HG02943 (cell line): Measurements from ENCODE around the gene ZNF592.

Source experiments
- ATAC-seq: cut with Tn5 transposase; IDR thresholded peaks from one replicate; pipeline ENCODE4 v1.9.1; 2021; ENCODE audit warnings: mild to moderate bottlenecking, low read depth, moderate library complexity; ENCODE audit not compliant: unreplicated experiment

ZNF592 gene

DNA sequence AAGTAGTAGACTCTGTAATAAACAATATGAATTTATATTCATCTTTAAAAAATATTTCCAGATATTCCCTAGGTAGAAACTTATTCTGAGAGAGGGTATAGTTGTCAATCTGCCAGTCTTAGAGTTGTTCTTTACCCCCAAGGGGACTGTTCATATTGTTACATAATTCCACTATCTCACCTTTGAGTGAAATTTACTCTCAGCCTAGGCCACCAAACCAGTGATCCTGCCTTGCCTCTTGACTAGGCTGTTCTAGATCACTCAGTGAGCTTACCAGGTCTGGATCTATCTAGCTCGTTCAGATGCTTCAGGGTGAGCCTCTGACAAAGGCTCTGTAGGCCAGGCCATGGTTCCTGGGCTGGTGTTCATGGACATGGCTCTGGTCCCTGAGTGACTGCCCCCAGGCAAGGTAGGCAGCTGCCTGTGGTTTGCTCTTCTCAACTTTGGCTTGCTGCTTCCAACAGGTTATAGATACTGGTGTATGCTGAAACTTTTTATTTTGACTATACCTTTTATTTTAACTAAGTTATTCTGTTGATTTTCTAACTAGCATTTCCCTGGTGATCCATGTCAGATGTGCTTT is 27.6 kb downstream of the ZNF592 start:
- no peak for ATAC-seq

DNA sequence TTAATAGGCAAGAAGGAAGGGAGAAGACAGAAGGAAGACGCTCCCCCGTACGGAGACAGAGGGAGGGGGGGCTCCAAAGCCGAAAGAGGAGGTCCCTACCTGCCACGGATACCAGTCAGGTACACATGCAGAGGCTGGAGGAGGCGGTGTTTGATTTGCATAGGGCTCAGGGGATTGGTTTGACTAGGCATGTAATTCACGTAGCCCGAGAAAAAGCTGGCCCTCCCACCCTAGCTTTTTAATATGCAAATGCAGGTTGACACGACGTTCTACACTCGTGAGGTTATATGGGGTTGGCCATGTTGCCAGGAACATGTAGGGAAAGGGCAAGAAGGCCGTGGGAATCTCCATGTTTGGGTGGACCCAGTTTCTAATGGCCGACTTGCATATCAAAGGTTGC is 29.8 kb downstream of the ZNF592 start:
- no peak for ATAC-seq

DNA sequence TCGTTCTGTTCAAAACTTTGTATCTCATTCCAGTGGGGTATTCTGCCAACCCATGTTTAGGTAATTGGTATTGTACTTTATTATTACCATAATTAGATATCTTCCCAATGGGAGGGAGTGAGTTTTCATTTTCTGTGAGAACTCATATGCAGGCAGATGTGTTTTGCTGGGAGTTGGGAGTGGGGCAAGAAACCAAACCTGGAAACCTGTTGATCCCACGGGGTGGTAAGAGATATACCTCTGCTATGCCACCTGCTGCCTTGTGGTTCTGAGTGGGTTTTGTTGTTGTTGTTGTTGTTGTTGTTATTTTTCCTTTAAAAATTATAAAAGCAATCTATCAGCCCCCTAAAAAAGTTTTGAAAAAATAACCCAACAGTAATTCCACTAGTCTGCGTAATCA is 32.1 kb downstream of the ZNF592 start:
- no peak for ATAC-seq

DNA sequence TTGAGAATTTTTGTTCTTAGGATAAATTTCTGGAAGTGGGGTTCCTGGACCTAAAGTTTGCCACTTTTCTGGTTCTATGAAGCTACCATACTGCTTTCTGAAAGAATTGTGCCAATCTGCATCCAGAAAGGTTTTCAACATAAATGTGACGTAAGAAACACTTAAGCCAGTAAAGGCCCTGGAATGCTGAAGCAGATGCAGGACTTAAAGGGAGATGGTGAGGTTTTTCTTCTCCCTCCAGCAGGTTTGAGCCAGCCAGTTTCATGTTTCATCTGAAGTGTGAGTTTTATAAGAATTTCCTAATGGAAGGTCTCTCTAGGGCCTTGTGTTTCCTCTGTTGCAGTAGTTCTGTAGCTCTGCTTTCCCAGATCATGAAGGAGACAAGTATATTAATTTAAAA is 33.1 kb downstream of the ZNF592 start:
- no peak for ATAC-seq

DNA sequence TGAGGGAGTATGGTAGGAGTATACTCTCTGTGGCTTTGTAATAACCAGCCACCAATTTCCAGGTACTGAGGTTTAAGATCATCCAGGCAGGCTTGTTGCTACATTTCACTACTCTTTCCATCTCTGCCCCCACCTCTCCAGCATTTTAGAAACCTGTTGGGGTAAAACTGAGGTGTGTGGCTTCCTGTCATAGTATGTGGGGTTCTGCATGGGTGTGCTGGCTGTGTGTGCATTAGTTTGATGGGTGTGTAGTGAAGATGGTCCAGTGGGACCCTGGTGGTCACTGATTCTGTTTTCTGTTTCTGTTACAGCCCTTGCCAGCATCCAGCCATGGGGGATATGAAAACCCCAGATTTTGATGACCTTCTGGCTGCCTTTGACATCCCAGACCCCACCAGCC is 34.0 kb downstream of the ZNF592 start:
- ATAC-seq = no peak

DNA sequence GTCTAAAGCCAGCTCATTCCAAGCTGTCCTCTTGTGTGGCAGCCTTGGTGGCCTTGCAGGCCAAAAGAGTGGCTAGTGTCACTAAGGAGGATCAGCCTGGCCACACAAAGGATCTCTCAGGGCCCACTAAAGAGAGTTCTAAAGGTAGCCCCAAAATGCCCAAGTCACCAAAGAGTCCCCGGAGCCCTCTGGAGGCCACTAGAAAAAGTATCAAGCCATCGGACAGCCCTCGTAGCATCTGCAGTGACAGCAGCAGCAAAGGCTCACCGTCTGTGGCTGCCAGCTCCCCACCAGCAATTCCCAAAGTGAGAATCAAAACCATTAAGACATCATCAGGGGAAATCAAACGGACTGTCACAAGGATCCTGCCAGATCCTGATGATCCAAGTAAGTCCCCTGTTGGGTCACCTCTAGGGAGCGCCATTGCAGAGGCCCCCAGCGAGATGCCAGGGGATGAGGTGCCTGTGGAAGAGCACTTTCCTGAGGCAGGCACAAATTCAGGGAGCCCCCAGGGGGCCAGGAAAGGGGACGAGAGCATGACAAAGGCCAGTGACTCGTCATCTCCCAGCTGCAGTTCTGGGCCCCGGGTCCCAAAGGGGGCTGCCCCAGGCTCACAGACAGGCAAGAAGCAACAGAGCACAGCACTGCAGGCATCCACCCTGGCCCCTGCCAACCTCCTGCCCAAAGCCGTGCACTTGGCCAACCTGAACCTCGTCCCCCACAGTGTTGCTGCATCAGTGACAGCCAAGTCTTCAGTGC is 35.3 kb downstream of the ZNF592 start:
- no peak for ATAC-seq

DNA sequence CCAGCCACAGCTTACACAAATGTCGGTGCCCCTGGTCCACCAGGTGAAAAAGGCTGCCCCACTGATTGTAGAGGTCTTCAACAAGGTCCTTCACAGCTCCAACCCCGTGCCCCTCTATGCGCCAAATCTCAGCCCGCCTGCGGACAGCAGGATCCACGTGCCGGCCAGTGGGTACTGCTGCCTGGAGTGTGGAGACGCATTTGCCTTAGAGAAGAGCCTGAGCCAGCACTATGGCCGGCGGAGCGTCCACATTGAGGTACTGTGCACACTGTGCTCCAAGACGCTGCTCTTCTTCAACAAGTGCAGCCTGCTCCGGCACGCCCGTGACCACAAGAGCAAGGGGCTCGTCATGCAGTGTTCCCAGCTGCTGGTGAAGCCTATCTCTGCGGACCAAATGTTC is 35.9 kb downstream of the ZNF592 start:
- ATAC-seq = no peak

DNA sequence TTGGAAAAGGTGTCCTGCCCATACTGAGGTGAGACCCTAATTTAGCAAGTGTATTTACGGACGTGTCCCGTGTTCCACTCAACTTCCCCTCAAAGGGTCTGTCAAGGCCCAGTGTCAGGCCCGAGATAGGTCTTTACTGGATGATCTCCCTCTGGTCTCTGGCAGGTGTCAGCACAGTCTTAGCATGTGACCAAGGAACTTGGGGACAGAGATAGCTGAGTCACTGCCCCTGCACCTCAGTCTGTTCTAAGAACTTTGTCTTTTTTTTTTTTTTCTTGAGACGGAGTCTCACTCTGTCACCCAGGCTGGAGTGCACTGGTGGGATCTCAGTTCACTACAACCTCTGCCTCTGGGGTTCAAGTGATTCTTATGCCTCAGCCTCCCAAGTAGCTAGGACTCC is 36.7 kb downstream of the ZNF592 start:
- no peak for ATAC-seq

DNA sequence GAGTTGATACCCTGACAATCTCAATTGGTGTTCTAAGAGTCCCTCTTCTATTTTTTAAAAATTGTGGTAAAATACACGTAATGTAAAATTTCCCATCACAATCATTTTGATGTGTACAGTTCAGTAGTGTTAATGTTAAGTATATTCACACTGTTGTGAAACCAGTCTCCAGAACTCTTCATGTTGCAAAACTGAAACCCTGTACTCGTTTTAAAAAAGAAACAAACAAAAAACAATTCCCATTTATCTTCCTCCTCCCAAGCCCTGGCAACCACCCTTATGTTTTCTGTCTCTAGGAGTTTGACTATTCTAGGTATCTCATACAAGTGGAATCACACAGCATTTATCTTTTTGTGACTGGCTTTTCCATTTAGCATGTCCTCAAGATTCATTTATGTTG is 40.1 kb downstream of the ZNF592 start:
- ATAC-seq = no peak

DNA sequence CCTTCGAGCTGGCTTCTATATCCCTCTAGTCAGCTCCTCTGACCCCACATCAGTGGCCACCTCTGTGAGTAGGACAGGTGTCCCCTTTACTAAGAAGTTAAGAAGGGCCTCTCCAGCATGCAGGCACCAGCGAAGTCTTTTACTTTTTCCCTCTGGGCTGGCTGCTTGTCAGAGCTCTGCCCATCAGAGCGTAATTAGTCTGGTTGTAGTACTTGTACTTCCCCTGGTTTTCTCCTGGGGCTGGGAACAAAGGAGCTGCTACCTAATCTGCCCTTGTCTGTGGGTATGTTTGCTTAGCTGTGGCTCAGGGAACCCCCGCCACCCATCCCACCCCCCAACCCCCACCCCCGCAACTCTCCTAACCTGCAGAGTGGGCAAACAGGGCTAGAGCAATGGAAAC is 41.4 kb downstream of the ZNF592 start:
- ATAC-seq = no peak

DNA sequence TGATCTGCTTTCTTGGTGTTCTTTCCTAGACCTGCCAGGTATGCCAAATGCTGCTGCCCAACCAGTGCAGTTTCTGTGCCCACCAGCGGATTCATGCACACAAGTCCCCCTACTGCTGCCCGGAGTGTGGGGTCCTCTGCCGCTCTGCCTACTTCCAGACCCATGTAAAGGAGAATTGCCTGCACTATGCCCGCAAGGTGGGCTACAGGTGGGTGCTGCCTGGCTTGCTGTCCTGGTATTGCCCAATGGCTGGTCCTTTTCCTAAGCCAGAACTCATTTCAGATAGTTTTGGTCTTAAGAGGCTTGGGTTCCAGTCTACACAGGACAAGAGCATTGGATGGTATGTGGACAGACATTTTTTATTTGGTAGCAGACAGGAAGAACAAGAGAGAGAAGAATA is 42.3 kb downstream of the ZNF592 start:
- no peak for ATAC-seq

DNA sequence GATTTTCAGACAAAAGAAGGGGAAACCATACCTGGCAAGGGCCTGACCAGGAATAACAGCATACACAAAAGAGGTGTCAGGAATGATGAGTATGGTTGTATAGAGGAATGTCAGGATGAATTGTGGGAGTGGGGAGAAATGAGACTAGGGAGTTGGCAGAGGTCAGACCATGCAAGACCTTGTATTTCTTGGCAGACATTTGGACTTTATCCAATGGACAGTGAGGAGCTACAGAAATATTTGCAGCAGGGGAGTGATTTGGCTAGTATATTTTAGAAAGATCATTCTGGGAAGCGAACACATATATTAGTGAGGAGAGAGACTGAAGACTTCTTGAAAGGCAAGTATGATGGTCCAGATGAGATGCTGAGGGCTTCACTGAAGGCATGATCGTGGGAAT is 43.4 kb downstream of the ZNF592 start:
- no peak for ATAC-seq

DNA sequence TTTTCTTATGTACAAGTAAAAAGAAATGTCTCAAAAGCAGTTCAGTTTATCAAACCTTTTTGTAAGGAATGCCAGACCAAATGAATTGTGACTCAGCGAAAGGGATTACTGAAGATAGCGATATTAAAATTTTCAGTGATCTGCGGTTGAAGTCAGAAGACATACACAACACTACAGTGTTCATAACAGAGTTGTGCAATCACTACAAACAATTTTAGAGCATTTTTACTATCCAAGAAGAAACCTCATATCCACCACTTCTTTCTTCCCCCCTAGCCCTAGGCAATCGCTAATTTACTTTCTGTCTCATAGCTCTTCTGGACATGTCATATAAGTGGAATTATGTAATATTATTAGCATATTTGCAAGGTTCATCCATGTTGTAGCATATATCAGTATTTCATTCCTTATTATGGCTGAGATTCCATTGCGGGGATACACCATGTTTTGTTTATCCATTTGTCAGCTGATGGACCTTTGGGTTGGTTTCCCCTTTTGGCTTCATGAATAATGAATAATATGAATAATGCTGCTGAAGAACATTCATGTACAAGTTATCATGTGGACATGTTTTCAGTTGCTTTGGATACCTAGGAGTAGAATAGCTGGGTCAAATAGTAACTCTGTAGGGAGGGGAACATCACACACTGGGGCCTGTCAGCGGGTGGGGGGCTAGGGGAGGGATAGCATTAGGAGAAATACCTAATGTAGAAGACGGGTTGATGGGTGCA is 45.2 kb downstream of the ZNF592 start:
- no peak for ATAC-seq

DNA sequence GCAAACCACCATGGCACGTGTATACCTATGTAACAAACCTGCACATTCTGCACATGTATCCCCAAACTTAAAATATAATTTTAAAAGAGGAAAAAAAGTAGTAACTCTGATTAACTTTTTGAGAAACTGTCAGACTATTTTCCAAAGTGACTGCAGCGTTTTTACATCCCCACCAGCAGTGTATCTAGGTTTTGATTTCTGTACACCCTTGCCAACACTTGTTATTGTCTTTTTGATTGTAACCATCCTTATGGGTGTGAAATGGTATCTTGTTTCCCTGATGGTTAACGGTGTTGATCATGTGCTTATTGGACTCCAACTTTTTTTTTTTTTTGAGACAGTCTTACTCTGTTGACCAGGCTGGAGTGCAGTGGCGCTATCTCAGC is 45.8 kb downstream of the ZNF592 start:
- ATAC-seq = no peak

DNA sequence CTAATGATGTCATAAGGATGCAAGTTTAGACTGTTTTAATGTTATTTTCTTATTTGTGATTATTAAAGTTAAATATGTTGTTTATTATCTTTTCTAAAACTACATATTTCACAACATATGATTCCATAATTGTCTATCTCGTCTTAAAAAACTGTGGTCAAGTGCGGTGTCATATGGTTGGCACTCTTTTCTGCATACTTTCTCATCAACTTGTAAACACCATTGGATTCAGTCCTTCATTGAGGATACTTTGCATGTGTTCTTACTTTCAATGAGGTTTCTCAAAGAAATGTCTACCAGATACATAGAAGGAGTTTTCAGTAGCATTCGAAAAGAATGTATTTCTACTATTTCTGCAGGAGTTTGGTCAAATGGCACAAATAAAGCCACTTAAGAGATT is 46.8 kb downstream of the ZNF592 start:
- no peak for ATAC-seq

DNA sequence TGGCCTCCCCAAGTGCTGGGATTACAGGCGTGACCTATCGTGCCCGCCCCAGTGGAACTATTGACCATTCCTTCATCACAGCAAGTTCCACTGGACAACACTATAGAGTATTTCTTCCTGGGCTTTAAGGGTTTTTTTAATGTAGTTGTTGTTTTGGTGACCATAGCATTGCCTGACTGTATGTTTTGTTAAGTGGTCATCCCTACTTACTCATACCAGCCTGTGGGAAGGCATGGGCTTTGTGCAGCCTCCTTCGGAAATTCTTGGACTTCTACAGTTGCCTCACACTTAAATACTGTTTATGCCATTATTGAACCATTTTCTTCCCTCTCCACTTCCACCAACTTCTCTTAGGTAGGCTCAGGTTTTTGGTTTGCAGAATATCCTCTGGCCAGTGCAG is 48.8 kb downstream of the ZNF592 start:
- ATAC-seq = no peak

DNA sequence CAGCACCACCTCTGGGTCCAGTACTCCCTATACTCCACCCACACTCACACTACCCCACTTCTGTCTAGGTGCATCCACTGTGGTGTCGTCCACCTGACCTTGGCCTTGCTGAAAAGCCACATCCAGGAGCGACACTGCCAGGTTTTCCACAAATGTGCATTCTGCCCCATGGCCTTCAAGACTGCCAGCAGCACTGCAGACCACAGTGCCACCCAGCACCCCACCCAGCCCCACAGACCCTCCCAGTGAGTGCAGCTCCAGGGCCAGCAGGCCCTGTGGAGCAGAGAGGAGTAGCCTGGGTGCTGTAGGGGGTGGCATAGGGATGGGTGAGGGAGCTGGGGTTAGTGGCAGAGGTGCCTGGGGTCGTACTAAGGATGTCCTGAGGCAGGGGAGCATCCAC is 49.4 kb downstream of the ZNF592 start:
- ATAC-seq = no peak

DNA sequence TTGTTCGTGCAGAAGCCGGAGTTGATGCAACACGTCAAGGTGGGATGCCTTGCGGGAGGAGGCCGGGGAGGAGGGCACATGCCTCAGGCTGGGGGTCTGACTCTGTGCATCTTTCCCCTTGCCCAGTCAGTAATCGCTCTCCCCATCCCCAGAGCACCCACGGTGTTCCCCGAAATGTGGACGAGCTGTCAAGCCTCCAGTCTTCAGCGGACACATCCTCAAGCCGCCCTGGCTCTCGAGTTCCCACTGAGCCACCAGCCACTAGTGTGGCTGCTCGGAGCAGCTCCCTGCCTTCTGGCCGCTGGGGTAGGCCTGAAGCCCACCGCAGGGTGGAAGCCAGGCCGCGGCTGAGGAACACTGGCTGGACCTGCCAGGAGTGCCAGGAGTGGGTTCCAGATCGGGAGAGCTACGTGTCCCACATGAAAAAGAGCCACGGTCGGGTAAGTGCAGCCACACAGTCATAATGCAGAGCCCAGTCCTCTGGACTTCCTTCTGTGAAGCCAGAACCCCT is 50.1 kb downstream of the ZNF592 start:
- no peak for ATAC-seq

DNA sequence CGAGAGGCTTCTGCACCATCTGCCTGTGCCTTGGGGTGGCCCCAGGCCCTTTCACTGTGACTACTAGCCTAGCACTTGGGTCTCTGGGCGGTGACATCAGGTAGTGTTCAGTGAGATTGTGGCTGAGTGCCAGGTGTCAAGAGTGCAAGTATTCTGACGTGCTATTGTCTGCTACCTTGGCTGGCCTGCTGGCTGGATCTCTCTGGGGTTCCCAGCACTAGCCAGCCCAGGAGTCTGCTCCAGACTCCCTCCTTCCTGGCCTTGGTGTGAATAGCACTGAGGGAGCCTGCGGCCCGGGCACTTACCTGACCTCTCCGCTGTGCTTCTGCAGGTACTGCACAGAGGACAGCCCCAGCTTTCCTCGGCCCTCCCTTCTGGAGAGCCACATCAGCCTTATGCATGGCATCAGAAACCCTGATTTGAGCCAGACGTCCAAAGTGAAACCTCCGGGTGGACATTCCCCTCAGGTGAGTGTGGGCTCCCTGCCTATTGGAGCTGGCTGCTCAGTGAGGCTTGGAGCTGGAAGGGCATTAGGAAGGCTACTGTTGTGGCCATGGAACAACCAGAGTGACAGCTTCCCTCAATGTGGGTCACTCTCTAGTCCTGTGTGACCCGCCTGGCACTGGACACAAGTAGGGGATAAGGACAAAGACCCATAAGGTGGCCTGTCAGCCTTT is 51.3 kb downstream of the ZNF592 start:
- ATAC-seq = no peak

DNA sequence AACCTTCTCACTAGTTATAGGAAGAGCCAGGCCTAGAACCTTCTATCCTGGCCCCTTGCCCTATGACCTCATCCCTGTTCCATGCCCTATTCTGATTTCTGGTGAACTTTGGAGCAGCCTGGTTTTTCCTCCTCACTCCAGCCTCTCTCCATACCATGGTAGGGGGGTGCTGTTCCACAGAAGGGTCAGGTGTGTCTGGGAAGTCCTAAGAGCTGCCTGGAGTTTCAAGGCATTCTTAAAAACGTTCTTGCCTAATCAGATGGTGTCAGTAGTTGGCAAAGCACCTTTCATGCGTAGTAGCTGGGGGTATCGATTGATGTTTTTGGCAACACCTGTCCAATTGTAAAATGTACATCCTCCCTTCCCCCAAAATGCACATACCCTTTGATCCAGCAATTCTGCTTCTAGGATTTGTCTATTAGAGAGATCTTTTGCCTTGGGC is 52.0 kb downstream of the ZNF592 start:
- ATAC-seq = no peak
